NCI-H82 treated with DMSO at 0.1 percent for 48 hours (cell line): ENCODE data around the gene PTPA.
"Not testable (repeated sequence)": the region's sequence is repeated elsewhere in the genome, so short reads cannot be mapped to it uniquely, and the experiment has no call there.

ENCODE experiments used
- DNase-seq: peaks from one replicate; lab custom pipeline; 2025; ENCODE audit not compliant: unreplicated experiment; lab: John Stamatoyannopoulos, UW

The PTPA gene

DNA sequence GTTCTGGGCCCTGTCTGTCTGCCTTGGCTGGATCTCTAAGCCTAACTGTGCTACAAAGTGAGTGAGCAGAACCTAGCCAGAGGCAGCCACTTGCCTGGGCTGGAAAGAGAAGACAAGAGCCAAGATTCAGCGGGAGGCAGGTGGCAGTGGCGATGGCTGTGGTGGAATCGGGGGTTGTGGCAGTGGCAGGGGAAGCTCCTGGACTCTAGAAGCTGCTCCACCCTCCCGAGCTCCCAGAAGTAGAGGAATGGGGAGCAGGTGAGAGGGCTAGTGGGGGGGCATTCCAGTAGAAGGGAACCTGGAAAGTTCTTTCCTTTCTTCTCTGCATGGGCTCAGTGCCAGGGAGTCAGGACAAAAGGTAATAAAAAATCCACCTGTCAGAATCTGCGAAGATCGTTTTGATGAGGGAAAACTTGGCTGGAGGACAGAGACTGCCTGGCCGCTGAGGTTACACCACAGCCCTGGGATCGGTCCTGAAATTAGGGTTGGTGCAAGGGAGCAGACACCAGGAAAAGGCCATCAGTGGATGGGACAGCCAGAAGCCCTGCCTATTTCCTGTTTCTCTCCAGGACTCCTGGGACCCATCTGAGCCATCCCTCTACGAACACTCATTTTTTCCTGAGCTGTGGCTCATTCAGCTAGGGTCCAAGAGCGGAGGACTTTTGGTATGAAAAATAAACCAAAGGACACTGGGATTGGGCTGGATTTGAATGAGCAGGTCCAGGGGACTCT, 2.2 kb upstream of the PTPA start:
- DNase-seq, result no peak

DNA sequence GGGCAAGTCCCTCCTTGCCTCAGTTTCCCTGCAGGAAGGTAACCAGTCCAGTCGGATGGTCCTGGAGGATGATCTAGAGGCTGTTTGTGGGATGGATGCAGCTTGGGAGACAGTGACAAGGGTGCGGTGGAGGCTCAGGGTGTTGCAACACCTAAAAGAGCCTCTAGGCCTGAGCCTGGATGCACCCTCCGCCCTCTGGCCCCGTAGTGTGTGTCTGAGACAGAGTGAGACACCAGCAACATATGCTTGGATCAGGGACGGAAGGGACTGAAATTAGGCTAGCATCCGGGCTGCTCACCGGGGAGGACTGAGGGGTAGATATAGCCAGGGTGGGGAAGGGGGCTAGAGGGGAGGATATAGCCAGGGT, 1.7 kb upstream of the PTPA start:
- DNase-seq, result no peak

DNA sequence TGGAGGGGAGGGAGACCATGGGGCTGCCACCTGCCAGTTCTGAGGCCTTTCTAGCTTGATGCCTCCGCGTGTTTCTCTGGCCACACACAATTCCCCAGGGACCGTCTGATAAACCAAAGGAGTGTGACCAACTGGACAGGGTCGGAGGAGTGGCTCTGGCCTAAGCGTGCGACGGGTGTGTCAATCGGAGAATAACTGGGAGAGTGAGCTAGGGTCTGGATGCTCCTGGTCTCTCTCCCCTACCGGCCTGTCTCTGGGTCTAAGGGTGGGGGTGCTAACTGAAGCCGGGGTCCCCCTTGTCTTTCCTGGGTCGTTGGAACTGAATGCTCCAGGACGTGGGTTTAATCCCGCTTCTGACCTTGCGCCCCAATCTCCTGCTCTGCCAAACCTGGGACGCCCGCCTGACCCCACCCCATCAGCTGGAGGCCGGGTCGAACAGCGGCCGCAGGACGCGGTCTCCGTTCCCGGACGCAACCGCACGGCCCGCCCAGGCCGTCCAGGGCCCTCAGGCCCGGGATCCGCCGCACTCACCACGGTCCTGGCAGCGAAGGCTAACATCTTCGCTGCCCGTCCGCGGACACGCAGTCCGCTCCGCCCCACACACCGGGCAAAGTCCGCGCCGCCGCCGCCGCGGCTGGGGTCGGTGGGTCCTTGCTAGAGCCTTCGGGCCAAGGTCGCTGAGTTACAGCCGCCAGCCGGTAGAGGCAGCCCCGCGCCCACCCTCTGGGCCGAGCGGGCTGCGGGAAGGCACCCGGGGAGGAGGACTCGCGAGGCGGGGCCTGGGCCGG, 1.1 kb upstream of the PTPA start:
- DNase-seq, result no peak

DNA sequence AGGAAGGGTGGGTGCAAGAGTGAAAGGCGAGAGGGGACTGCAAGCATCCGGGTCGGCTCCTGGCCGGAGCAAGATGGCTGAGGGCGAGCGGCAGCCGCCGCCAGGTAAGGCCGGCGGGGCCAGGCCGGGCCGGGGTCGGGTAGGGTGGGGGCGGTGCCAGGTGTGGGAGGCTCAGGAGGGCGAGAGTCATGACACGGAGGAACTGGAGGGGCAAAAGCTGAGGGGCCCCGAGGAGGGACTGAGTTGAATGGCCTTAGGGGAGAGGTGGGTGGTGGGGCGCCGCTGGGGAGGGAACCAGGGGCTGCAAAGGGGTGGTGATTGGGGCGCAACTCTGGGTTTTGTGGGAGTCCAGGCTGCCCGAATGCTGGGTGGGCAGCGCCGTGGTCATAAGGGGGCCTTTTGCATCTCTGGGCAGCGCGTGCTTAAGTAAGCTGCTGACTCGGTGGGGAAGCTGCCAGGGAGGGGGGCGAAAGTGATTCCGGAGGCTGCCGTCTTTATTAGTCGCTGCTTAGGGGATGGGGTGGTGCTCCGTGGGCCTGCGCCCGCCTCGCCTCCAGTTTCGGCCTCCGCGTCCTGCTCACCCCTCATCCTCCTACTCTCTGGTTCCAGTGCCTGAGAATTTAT, 425 bp downstream of the PTPA start:
- peak; percentile 36 for DNase-seq

DNA sequence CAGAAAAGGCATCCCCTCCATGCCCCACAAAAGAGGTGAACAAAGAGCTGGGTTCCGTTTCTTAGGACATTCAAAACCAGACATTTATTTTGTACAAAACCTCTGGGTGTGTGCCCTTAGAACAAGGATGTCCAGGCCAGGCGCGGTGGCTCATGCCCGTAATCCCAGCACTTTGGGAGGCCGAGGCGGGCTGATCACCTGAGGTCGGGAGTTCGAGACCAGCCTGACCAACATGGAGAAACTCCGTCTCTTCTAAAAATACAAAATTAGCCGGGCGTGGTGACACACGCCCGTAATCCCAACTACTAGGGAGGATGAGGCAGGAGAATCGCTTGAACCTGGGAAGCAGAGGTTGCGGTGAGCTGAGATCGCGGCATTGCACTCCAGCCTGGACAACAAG, 1.3 kb downstream of the PTPA start:
- not testable (repeated sequence) for DNase-seq

DNA sequence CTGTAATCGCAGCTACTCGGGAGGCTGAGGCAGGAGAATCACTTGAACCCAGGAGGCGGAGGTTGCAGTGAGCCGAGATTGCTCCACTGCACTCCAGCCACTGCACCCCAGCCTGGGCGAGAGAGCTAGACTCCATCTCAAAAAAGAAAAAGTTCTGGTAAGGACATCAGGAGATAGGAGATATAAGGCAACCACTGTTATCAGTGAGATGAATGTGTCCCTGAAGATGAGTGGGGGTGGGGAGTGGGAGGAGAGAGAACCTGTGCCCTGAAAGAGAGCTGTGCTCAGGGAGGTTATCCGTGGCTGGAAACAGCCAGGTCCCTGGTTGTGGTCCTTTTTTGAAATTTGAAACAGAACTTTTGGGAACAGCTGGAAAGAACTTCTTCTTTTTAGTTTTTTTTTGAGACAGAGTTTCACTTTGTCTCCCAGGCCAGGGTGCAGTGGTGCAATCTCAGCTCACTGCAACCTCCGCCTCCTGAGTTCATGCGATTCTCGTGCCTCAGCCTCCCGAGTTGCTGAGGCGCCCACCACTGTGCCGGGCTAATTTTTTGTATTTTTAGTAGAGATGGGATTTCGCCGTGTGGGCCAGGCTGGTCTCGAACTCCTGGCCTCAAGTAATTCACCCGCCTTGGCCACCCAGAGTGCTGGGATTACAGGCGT, 2.6 kb downstream of the PTPA start:
- no peak for DNase-seq

DNA sequence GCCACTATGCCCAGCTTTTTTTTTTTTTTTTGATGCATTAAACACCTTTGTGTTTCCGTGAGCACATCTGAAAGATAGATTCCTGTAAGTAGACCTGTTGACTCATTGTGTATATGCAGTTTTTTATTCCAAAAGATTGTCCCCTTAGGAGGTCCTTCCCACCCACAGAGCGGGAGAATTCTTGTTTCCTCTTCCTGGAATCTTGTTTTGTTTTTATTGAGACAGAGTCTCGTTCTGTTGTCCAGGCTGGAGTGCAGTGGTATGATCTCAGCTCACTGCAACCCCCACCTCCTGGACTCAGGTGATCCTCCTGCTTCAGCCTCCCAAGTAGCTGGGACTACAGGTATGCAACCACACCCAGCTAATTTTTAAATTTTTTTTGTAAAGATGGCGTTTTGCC, 7.6 kb downstream of the PTPA start:
- no peak for DNase-seq

DNA sequence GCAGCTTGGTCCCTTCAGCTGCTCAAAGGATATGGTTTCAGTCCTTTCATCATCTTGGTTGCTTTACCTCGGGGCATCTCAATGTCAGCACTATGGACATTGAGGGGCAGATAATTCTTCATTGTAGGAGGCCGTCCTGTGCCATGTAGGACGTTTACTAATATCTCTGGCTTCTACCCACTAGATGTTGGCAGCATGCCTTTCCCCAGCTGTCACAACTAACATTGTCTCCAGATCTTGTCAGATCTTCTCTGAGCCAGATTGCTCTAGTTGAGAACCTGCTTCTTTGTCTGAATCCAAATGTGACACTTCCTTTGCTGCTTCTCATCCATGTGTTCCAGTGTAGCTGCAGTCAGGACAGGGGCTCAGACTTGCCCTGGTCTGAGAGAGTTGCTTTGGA, 10.3 kb downstream of the PTPA start:
- DNase-seq, result no peak

DNA sequence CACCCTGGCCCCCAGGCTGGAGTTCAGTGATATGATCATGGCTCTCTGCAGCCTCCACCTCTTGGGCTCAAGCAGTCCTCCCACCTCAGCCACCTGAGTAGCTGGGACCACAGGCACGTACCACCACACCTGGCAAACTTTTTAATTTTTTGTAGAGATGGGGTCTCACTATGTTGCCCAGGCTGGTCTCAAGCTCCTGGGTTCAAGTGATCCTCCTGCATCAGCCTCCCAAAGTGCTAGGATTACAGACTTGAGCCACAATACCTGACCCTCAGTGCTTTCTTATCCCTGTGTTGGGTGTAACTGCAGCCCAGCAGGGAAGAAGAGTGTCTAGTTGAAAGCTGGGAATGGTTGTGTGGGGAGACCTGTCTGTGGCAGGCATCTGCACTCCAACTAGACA, 10.9 kb downstream of the PTPA start:
- DNase-seq, result no peak

DNA sequence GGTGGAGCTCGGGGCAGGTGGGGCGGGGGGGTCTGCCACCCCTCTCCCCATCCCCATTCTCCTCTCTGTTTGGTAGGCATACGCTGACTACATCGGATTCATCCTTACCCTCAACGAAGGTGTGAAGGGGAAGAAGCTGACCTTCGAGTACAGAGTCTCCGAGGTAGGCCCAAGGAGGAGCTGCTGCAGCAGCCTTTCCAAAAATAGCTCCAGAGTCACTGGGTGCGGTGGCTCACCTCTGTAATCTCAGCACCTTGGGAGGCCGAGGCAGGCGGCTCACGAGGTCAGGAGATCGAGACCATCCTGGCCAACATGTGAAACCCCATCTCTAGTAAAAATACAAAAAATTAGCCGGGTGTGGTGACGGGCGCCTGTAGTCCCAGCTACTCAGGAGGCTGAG, 11.8 kb downstream of the PTPA start:
- not testable (repeated sequence) for DNase-seq

DNA sequence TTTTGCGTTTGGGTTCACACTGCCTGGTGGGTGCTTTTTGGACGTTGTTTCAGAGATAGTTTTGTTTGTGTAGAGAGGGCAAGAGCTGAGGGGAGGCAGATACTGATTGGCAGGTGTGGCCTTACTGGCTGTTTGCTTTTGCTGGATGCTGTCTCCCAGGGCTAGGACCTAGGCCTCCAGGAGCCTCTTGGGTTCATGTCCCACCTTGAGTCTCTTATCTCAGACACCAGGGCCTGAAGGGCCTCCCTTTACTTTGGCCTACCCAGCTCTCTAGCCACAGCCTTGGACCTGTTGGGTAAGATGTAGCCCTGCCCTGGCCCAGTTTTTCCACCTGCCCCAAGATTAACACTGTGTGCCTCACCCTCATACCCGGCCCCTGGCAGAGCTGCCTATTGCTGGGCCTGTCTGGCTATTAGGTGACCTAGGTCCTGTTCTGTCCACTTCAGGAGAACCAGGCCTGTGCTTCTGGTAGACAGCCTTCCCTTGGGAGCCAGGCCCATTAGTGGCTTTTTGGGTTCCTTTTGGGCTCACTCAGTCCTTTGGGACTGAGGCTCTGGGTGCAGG, 13.4 kb downstream of the PTPA start:
- DNase-seq, result no peak

DNA sequence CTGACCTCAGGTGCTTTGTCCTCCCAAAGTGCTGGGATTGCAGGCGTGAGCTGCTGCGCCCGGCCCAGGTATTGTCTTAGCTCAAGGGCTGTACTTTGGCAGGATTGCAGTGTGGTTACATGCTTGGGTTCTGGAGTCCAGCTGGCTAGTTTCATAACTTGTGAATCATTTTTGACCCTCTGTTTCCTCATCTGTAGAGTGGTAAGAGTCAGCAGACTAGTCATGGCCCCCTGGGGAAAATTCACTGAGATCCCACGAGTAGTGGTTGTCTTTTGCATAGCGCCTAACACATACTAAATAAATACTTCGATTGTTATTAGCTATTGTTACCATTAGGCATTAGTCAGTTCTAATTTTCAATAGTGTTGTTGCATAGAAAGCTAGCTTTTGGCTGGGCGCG, 14.3 kb downstream of the PTPA start:
- no peak for DNase-seq

DNA sequence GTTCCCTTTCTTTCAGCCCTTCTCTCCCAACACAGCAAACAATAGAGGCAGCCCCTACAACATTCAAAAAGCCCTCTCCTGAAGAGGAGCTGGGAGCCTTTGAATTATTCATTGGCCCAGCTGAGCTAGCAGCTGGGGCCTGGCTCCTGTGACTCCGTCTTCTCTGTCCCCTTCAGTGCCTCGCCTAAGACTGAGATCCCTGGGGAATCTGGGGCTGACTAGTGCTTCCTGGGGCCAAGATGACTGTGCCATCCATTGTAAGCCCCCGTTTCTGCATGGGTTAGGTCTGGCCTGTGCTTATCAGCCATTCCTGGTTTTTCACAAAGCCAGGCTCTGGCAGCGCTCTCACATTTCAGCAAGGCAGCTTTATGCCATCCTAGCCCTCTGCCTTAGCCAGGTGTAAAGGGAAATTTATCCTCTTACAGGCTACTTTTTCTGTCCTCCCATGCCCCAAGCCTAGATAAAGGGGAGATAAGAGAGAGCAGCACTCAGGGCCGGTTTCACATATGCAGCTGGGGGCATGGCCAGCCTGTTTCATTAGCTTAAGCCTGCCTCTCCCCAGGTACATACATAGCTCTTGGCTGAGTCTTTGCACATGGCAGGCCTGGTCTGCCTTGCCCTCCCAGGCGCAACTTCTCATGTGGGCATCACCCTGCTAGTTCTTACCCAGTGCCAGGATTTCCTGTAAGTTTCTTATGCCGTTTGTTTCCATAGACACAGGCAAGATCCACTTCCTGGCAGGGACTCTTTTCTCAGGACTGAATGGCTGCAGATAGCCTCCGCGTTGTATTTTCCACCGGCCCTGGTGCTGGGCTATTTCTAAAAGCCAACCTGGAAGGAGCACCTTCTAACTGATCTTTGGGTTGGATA, 15.8 kb downstream of the PTPA start:
- DNase-seq, result no peak

DNA sequence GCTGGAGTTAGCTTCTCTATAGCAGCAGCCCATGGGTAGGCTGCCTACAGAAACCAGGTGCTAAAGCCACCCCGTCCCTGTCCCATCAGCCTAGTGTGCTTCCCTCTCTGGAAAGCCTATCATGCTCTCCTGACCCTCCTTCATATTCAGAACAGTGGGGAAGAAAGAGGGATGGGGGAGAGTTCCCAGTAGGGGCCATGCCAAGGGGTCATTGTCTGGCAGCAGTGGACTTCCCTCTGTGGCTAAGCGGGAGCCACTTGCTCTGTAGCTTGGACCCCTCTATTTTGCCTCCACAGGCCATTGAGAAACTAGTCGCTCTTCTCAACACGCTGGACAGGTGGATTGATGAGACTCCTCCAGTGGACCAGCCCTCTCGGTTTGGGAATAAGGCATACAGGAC, 17.5 kb downstream of the PTPA start:
- DNase-seq, result no peak

DNA sequence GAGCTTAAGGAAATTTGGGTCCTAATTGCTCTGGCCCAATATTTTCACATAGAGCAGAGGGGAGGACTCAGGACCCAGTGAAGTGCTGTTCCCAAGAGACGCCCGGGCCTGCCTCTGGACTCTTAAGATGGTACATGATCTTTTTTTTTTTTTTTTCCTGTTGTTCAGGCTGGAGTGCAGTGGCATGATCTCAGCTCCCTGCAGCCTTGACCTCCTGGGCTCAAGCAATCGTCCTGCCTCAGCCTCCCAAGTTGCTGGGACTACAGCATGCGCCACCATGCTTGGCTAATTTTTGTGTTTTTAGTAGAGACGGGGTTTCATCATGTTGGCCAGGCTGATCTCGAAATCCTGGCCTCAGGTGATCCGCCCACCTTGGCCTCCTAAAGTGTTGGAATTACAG, 19.1 kb downstream of the PTPA start:
- not testable (repeated sequence) for DNase-seq

DNA sequence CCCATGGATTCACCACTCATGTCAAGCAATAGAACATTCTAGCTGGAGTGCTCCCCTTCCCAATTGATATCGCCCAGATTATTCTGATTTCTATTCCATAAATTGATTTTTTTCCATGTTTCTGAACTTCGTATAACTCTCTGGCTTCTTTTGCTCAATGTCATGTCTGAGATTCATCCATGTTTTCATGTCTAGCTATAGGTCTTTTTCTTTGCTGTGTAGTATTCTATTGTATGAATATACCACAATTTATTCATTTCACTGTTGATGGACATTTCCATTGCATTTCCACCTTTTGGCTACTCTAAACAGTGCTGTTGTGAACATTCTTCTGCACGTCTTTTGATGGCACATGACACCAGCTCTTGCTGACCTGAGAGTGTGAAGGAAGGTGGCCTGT, 19.6 kb downstream of the PTPA start:
- DNase-seq, result no peak

DNA sequence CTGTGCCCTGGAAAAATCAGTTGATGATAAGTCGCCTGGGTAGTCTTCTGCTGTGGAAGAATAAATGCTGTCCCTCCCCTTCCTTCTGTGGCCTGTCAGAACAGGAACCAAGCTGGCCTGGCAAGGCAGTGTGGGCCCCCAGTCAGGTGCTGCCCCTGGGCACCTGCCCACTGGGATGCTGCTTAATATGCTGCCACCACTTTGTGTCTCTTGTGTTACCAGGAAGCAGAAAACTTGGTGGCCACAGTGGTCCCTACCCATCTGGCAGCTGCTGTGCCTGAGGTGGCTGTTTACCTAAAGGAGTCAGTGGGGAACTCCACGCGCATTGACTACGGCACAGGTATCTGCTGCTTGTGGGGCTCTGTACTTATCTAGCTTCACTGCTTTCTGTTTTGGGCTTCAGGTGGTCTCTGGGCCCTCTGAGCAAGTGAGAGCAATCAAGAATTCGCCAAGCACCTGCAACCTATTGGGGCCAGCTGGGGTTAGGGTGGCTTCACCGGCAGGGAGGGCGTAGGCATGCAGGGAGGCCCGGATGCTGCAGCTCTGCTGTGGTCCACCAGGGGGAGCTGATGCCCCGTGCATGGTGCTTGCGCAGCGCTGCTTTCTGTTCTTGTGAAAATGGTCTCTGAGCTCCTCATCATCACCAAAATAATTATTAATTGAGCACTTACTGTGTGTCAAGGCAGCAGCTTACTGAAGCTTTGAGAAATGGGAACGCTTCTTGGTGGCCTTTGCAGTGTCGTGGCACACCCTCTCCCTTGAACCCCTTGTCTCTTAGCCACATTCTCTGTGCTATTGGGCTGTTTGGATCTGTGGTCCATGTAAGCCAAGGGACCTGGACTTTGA, 20.3 kb downstream of the PTPA start:
- no peak for DNase-seq

DNA sequence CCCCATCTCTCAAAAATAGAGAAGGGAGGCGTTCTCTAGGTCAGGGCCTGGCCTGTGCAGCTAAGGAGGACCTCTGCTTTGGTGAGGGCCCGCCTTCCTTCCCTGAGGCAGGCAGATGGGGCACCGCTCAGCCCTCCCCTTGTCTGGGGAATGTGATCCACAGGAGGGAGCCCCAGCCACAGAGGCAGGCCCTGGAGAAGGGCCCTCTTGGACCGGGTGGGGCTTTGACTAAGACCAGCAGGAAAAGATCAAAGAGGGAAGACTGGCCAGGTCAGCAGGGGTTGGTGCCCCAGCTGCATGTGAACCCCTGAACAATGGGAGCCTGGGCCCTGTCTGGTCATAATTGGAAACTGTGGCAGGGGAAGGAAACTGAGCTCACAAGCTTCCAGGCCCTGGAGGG, 21.9 kb downstream of the PTPA start:
- no peak for DNase-seq

DNA sequence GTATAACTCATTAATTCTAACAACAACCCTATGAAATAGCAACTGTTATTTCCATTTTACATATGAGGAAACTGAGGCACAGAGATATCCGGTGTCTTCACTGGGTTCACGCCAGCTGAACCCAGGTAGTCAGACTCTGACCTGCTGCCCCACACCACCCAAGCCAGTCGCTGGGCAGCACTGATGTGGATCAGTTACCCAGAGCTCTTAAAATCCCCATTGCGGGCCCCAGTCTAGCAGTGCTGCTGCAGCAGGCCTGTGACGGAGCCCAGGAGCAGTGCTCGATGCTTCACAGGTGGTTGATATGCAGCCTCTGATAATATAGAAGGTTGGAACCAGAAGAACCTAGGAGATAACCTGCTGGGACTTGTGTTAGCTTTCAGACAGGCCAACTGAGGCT, 24.3 kb downstream of the PTPA start:
- no peak for DNase-seq
